Fibroblast of lung (primary cell): ENCODE measurements around the gene CLIC3.

ENCODE experiments used
- CTCF ChIP-seq, 2 donors: IDR thresholded peaks in 1 of 2; conservative IDR thresholded peaks in 1 of 2; 1 replicate in 1 of 2; 2 replicates in 1 of 2; pipeline ENCODE4 v1.5.1; 2011 to 2012; ENCODE audit warnings: low read length in 2 of 2, control low read depth in 1 of 2, inconsistent platforms in 1 of 2, low read depth in 1 of 2, mild to moderate bottlenecking in 1 of 2
- EZH2 ChIP-seq: IDR thresholded peaks from 2 replicates; pipeline ENCODE4 v1.5.1; 2012; ENCODE audit warnings: low read length, control low read depth, mild to moderate bottlenecking; ENCODE audit errors: missing control alignments

GRCh38 chr9:136945333-136946227 lies 50.8 kb downstream of the CLIC3 start:
- TF ChIP-seq CTCF (conservative IDR thresholded peaks at IDR 0.05 in 1 of 2, IDR thresholded peaks at IDR 0.05 in 1 of 2; ENCODE audit: low read depth in 1 of 2, low read length in 2 of 2), result no peak
- no peak for TF ChIP-seq EZH2
